AG09319 (cell line): ENCODE data around the gene CBX7.

Source experiments
- DNase-seq: peaks from one replicate; pipeline ENCODE4 v3.0.0-alpha.2; 2010; ENCODE audit warnings: low read depth; ENCODE audit errors: extremely low read depth
- CTCF ChIP-seq: IDR thresholded peaks from 2 replicates; pipeline ENCODE4 v1.5.1; 2011; ENCODE audit warnings: low read depth, mild to moderate bottlenecking, inconsistent platforms, low read length, moderate library complexity

The CBX7 gene

GRCh38 chr22:39152511-39153219 is at the start of gene CBX7:
CBX7 (minus strand) TSS chr22:39152680; CDS start chr22:39152444, 236 bp downstream.
- TF ChIP-seq CTCF: no peak
- DNase-seq: peak; percentile 53

- no peak for DNase-seq
- no peak for TF ChIP-seq CTCF
Measured at GRCh38 chr22:39197578-39197977, 45.1 kb upstream of the CBX7 start.

GRCh38 chr22:39194098-39194497 is 41.6 kb upstream of the CBX7 start:
- no peak for TF ChIP-seq CTCF
- no peak for DNase-seq

GRCh38 chr22:39188809-39189208 is 36.3 kb upstream of the CBX7 start:
- no peak for TF ChIP-seq CTCF
- DNase-seq: no peak

DNA sequence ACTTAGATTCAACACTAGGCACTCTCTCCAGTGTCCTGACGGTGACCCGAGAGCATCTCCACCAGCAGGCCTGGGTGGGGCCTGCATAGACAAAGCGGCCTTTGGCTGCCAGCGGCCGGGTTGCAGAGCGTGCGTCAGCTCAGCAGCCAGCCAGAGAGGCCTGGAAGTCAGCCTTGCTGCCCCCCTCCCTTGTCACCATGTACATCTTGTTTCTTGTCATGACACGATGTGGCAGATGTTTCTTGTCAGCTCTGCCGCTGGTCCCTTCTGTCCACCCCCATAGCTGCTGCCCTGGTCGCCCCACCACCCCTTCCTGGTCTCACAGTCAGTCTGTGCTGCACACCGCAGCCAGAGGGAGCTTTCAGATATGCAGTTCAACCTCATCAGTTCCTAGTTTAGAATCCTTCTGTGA is 33.1 kb upstream of the CBX7 start:
- TF ChIP-seq CTCF: peak; percentile 40

GRCh38 chr22:39184586-39185577 is 32.4 kb upstream of the CBX7 start:
- no peak for DNase-seq
- TF ChIP-seq CTCF: no peak

More for the DNA sequence above, 33.1 kb upstream of the CBX7 start:
- no peak for DNase-seq
